NCI-H774 (cell line): Measurements from ENCODE around the gene GID8.
A peak's percentile ranks its signal among the peaks of the same experiment; 100 is the strongest.

Experiments used
- DNase-seq: peaks from one replicate; lab custom pipeline; 2025; lab: John Stamatoyannopoulos, UW

Gene GID8

GRCh38 chr20:62970307-62971210, 32.6 kb downstream of the GID8 start:
- no peak for DNase-seq

GRCh38 chr20:62971211-62971949, 33.4 kb downstream of the GID8 start:
- DNase-seq: no peak

GRCh38 chr20:62971950-62972844, 34.2 kb downstream of the GID8 start:
- peak; percentile 68 for DNase-seq

- no peak for DNase-seq
Observed at GRCh38 chr20:62972845-62973745, 35.1 kb downstream of the GID8 start.

DNA sequence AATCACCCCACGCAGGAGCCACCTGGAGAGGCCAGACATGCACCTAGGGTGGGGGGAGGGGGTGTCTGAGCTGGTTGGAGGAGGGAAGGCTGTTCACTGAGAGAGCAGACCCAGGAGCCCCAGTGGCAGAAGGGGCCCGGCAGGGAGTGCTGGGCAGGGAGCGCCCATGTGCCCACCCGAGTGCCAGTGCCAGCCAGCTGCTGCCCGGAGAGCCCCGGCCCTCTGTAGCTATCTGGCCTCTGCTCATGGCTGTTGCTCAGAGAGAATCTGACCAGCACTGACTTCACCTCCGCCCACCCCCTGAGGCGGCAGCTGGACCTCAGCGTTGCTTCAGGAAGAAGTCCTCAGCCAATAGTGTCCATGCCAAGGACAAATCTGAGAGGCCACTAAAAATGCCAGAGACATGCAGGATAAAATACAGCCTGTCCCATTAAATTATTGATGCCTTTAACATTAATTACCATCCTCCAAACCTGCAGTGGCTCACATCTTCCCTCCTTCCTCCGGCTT, 37.4 kb downstream of the GID8 start:
- DNase-seq: no peak

DNA sequence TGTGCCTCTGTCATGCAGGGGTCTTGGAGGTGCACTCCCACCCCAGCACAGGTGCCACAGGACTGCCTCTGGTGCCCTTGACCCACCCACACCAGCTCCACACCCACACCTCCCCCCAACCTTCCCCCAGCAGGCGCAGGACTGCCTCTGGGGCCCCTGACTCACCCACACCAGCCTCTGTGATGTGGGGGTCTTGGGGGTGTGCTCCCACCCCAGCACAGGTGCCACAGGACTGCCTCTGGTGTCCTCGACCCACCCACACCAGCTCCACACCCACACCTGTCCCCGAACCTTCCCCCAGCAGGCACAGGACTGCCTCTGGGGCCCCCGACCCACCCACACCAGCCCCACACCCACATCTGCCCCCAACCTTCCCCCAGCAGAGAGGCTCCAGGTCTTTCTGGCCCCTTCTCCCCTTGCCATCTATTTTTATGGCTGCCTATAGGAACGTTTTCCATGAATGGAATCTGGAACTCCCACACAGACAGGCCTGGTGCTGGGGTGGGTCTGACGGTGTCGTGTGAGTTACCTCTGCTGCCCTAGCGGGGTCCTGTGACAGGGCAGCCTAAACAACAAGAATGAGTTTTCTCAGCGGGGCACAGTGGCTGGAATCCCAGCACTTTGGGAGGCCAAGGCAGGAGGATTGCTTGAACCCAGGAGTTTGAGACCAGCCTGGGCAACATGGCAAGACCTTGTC, 38.0 kb downstream of the GID8 start:
- no peak for DNase-seq

GRCh38 chr20:62976886-62977285, 38.9 kb downstream of the GID8 start:
- DNase-seq: no peak

- peak; percentile 78 for DNase-seq
Observed at GRCh38 chr20:62977613-62978560, 39.9 kb downstream of the GID8 start.

GRCh38 chr20:62978561-62978943, 40.6 kb downstream of the GID8 start:
- no peak for DNase-seq

- DNase-seq: no peak
Observed at GRCh38 chr20:62979310-62979709, 41.4 kb downstream of the GID8 start.

DNA sequence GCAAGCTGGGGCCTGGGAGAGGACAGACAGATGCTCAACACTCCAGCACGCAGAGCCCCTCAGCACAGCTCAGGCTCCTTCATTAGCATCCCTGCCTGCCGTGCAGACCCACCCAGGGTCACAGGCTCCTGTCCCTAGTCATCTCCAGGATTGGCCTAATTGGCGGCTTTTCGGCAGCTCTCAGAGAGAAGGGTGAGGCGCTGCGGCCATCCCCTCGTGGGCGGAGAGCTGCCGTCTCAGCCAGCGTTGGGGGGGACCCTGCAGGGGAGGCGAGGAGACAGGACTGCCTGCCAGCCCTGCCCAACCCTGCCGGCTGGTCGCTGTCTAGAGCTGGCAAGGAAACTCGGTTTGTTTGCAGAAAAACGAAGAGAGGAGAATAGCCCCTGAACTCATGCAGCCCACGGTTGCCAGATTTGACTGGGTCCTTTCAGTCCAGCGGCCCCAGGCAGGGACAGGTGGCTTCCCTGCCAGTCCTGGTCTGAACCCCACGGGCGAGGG, 42.0 kb downstream of the GID8 start:
- no peak for DNase-seq

DNA sequence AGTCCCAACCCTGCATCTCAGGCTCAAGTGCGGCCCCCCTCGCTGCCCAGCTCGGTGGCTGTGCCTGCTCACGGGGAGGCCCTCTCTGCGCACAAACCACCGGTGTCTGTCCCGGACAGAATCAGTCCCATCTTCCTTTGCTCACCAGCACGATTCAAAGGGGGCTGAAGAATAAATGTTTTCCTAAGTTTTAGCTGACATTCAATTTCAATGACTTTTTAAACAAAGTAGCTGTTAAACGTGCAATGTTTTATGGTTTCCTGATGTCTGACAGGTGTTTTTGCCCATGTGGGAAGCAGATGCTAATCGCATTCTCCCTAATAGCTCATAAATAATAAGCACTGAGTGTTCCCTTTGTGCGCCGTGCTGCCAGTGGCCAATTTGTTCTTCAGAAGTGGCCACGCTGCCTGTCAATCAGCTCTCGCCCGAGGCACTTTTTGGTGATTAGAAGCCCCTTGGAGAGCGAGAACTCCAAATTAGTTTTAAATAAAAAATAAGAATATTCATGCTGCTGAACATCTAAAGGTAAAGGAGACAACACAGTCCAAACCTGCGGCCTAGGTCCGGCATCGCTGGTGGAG, 42.5 kb downstream of the GID8 start:
- DNase-seq: peak; percentile 80

DNA sequence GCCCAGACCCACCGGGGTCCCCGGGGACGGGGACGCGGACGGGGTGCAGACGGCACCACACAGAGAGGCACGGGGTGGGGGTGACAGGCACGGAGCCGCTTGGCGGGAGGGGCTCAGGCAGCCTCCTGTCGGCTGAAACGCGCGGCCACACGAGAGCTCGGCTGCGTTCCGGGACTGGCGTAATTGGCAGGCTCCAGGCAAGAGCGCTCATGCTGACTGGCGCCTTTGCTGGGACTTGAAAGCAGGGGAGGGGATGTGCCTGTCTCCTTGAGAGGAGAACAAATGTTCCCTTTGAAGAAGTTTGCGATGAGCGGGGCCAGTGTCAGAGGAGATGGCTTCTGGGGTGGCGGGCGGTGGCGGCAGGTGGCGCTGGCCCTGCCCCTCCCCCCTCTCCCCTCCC, 43.0 kb downstream of the GID8 start:
- DNase-seq: peak; percentile 36

- DNase-seq: no peak
Observed at GRCh38 chr20:62982124-62983075, 44.5 kb downstream of the GID8 start.

- DNase-seq: no peak
Observed at GRCh38 chr20:62983210-62983609, 45.3 kb downstream of the GID8 start.

DNA sequence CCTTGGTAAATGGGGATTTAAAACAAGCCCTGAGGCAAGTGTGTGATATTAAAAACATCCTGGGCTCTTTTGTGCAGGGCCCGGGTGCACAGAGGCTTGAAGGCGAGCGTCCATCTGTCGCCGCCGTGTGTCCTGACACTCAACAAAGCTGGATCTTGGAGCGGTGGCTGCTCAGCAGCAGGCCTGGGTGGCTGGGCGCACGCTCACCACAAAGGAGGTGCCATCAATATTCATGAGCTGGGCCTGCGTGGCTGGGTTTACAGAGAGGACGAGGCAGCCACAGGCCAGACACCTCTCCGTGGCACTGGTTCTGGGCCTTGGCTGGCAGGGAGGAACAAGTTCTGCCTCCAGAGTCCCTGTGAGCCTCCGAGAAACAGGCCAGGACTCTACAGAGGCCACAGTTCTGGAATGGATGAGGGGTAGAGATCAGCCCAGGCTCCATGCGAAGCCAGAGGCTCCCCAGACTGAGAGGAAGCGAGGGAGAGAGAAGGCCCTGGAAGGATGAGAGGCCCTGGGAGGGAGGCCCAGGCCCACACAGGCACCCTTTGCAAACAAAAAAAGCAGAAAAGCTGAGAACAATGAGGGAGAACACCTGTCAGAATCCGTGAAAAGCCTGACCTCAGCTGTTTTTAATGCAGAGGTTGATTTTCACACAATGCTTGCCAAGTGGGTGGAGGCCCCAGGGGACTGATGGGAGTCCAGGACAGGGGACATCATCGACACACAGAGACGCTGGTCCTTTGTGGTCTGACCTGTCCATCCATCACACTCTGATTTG, 46.9 kb downstream of the GID8 start:
- peak; percentile 75 for DNase-seq

- no peak for DNase-seq
Observed at GRCh38 chr20:62985444-62985778, 47.5 kb downstream of the GID8 start.
